GM18517 (cell line): ENCODE results near the gene NDUFA6.
A peak's percentile ranks its signal among the peaks of the same experiment; 100 is the strongest.
"Not testable (repeated sequence)": the region's sequence is repeated elsewhere in the genome, so short reads cannot be mapped to it uniquely, and the experiment has no call there.

Experiments used
- ATAC-seq: cut with Tn5 transposase; IDR thresholded peaks from one replicate; pipeline ENCODE4 v1.9.1; 2021; ENCODE audit warnings: mild to moderate bottlenecking, moderate library complexity; ENCODE audit not compliant: unreplicated experiment

NDUFA6 gene

GRCh38 chr22:42072606-42073330 lies 17.8 kb downstream of the NDUFA6 start:
- no peak for ATAC-seq

GRCh38 chr22:42071508-42071907 lies 19.1 kb downstream of the NDUFA6 start:
- ATAC-seq, result not testable (repeated sequence)

- peak; percentile 90 for ATAC-seq
Observed at GRCh38 chr22:42070517-42071422, 19.8 kb downstream of the NDUFA6 start, which contains the start of gene NAGA. Gene NAGA (minus strand): TSS chr22:42070812. CDS start chr22:42070297, 515 bp downstream.

- peak; percentile 9 for ATAC-seq
Observed at GRCh38 chr22:42069801-42070516, 20.6 kb downstream of the NDUFA6 start.

GRCh38 chr22:42068291-42068690 lies 22.3 kb downstream of the NDUFA6 start:
- no peak for ATAC-seq

GRCh38 chr22:42067671-42068251 lies 22.8 kb downstream of the NDUFA6 start:
- ATAC-seq, result no peak

GRCh38 chr22:42066937-42067336 lies 23.6 kb downstream of the NDUFA6 start:
- no peak for ATAC-seq

GRCh38 chr22:42066126-42066761 lies 24.3 kb downstream of the NDUFA6 start:
- no peak for ATAC-seq

- ATAC-seq, result no peak
Observed at GRCh38 chr22:42065438-42066125, 25.0 kb downstream of the NDUFA6 start.

GRCh38 chr22:42064629-42065028 lies 25.9 kb downstream of the NDUFA6 start:
- ATAC-seq, result no peak

GRCh38 chr22:42062506-42063170 lies 27.9 kb downstream of the NDUFA6 start:
- no peak for ATAC-seq

- ATAC-seq, result no peak
Observed at GRCh38 chr22:42061041-42061440, 29.5 kb downstream of the NDUFA6 start.

- ATAC-seq, result no peak
Observed at GRCh38 chr22:42060489-42060888, 30.1 kb downstream of the NDUFA6 start.

- ATAC-seq, result no peak
Observed at GRCh38 chr22:42056757-42057511, 33.6 kb downstream of the NDUFA6 start.

GRCh38 chr22:42052765-42053164 lies 37.8 kb downstream of the NDUFA6 start:
- ATAC-seq, result no peak

- ATAC-seq, result no peak
Observed at GRCh38 chr22:42050641-42051180, 39.9 kb downstream of the NDUFA6 start.

GRCh38 chr22:42041784-42042183 lies 48.8 kb downstream of the NDUFA6 start:
- no peak for ATAC-seq

GRCh38 chr22:42039271-42039670 lies 51.3 kb downstream of the NDUFA6 start:
- no peak for ATAC-seq
